ENCODE measurements around the gene DOK6. TPM values are rescaled to one million over a fixed set of nuclear protein-coding genes. Genes with fewer than 3 reads are reported as not detected.

Gene DOK6
- total RNA-seq, 1 donor from 2014 or later, result not detected

DNA sequence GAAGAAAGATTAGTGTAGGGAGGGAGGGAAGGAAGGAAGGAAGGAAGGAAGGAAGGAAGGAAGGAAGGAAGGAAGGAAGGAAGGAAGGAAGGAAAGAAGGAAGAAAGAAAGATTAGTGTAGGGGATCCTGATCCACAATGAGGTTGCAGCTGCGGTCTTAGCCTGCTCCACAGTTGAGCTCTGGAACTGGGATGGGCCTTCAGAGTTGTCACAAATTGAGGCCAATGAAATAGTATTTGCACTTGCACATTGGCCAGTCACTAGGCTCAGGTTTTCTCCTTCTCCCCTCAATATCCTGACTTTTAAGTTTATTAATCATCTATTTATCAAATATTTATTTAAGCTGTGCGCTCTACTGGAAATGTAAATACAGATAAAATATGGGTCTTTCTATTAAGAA is 34.3 kb downstream of the DOK6 start:
- TF ChIP-seq, protein P1, sequence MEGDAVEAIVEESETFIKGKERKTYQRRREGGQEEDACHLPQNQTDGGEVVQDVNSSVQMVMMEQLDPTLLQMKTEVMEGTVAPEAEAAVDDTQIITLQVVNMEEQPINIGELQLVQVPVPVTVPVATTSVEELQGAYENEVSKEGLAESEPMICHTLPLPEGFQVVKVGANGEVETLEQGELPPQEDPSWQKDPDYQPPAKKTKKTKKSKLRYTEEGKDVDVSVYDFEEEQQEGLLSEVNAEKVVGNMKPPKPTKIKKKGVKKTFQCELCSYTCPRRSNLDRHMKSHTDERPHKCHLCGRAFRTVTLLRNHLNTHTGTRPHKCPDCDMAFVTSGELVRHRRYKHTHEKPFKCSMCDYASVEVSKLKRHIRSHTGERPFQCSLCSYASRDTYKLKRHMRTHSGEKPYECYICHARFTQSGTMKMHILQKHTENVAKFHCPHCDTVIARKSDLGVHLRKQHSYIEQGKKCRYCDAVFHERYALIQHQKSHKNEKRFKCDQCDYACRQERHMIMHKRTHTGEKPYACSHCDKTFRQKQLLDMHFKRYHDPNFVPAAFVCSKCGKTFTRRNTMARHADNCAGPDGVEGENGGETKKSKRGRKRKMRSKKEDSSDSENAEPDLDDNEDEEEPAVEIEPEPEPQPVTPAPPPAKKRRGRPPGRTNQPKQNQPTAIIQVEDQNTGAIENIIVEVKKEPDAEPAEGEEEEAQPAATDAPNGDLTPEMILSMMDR (IDR thresholded peaks at IDR 0.05), result no peak
- Histone ChIP-seq H3K36me3 (no peaks in the 10 kb centered on the region), H3K27ac (no peak overlapping the region), H3K9me3 (peaks cover 8 to 15% of the 10 kb centered on the region in 2 donors), H3K4me3 (no peak overlapping the region), H3K4me1 (no peaks in the 10 kb centered on the region), H3K27me3 (no peaks in the 10 kb centered on the region)
- intact Hi-C loops (cut with DNase I), result no loop called here
- no peak for DNase-seq (ENCODE audit: low spot score in 2 of 2)

DNA sequence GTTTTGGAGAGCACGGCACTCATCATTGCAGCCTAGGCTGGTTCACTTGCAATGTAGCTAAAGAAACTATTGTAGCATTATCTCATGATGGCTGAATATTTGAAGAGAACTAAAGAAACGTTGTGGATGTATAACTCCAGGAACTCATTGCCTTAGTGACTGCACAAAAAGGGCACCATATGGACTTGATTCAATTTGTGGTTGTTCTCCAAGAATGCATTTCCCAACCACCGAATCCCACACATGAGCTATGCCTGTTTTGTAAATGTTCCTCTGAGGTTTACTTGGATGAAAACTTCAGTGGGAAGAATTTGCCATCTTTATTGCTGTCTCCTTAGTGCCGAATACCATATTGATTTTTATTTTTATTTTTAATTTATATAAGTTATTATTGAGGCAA is 43.5 kb downstream of the DOK6 start:
- intact Hi-C loops (cut with DNase I), result no loop called here

DNA sequence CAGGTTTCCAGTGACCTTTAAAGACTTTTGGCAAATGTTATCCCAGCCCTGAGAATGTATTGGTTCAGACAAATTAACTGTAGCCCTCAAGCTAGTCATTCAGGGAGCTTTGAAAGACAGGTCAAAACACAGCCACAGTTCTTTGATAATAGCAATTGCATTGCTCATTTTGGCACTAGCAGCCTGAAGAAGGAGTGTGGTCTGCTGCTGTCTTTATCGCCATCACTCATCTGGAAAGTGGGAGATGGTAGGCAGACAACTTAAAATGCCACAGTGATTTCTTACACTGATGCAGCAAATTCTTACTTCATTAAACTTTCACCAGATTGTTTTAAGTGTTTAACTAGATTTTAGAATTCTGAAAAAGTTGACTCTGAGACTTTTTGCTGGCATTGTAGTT is 47.2 kb downstream of the DOK6 start:
- DNase-seq (ENCODE audit: low spot score in 2 of 2), result no peak
- Histone ChIP-seq H3K36me3 (no peaks in the 10 kb centered on the region), H3K9me3 (no peaks in the 10 kb centered on the region), H3K4me3 (no peak overlapping the region), H3K4me1 (no peaks in the 10 kb centered on the region), H3K27me3 (no peaks in the 10 kb centered on the region), H3K27ac (no peak overlapping the region)
- TF ChIP-seq, protein P1 (IDR thresholded peaks at IDR 0.05), result no peak
- intact Hi-C loops (cut with DNase I), result no loop called here

More for the DNA sequence above, 43.5 kb downstream of the DOK6 start:
- Histone ChIP-seq H3K4me1 (no peaks in the 10 kb centered on the region), H3K36me3 (no peaks in the 10 kb centered on the region), H3K27ac (no peak overlapping the region), H3K9me3 (peaks cover 4 to 5% of the 10 kb centered on the region in 2 donors), H3K4me3 (no peak overlapping the region), H3K27me3 (no peaks in the 10 kb centered on the region)
- TF ChIP-seq, protein P1 (IDR thresholded peaks at IDR 0.05), result no peak
- DNase-seq (ENCODE audit: low spot score in 2 of 2), result no peak

DNA sequence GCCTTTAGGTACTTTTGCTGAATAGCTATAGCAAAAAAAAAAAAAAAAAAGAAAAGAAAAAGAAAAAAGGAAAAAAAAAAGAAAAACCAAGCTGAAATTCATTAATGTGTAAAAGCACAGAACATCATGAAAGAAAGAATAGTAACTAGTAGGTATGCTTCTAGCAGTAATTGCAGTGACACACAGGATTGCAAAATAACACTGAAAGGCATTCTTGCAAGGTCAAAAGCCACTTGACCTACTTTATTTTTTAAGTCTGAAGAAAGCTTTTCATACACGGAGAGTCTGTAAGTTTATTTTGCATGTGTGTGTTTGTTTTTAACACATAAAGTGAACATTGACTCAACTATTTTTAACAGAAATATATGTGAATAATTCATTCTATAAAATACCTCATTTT is 54.4 kb downstream of the DOK6 start:
- H3K27me3 ChIP-seq, result no peaks in the 10 kb centered on the region
- H3K4me3 ChIP-seq, result no peak overlapping the region
- no peaks in the 10 kb centered on the region for H3K36me3 ChIP-seq
- TF ChIP-seq, protein P1 (IDR thresholded peaks at IDR 0.05), result no peak
- no peaks in the 10 kb centered on the region for H3K4me1 ChIP-seq
- intact Hi-C loops (cut with DNase I), result no loop called here
- no peak for DNase-seq (ENCODE audit: low spot score in 2 of 2)
- H3K27ac ChIP-seq, result no peak overlapping the region
- H3K9me3 ChIP-seq, result peaks cover 0 to 7% of the 10 kb centered on the region in 2 donors

DNA sequence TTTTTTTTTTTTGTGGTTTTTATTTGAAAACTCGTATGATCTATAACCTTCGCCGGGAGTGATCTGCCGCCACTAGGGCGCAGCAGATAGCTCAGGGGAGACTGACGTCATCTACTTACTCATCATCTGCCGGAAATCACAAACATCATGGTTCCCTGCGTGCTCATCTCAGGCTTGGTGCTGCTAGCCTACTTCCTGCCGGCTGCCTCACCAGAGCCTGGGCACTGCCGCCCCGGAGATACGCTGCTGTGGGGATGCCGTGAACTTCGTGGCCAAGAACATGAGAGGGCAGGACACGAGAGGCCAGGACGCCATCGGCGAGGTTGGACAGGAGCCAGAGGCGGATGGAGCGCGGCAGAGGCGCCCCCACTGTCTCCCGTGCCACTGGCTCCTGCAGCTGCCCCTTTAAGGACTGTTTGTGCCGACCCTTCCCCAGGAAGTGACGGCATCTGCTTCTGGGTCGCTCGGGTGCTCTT is 68.8 kb downstream of the DOK6 start:
- Histone ChIP-seq H3K4me3 (no peak overlapping the region), H3K9me3 (no peaks in the 10 kb centered on the region), H3K4me1 (no peaks in the 10 kb centered on the region), H3K36me3 (no peaks in the 10 kb centered on the region), H3K27me3 (no peaks in the 10 kb centered on the region), H3K27ac (no peak overlapping the region)
- DNase-seq (ENCODE audit: low spot score in 2 of 2), result no peak
- TF ChIP-seq, protein P1 (IDR thresholded peaks at IDR 0.05), result no peak
- intact Hi-C loops (cut with DNase I), result no loop called here

DNA sequence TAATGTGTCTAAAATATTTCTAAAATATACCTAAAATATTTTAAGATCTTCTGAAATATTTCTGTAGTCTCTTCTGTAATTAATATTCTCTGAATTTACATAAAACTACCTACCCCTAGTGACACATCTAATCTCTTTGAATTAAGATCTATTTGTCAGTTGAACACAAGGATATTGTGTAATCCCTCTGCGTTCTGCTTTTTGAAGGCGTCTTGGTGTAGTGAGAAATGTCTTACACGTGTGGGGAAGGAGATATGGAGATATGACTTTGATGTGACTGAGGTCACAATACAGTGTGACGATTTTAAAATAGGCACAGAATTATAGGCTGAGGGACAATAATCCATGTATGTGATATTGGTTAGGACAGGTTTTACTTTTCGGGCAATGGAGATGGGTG is 79.8 kb downstream of the DOK6 start:
- intact Hi-C loops (cut with DNase I), result no loop called here
- TF ChIP-seq, protein P1 (IDR thresholded peaks at IDR 0.05), result no peak
- H3K36me3 ChIP-seq, result no peaks in the 10 kb centered on the region
- no peak overlapping the region for H3K4me3 ChIP-seq
- no peaks in the 10 kb centered on the region for H3K9me3 ChIP-seq
- no peaks in the 10 kb centered on the region for H3K4me1 ChIP-seq
- no peaks in the 10 kb centered on the region for H3K27me3 ChIP-seq
- no peak for DNase-seq (ENCODE audit: low spot score in 2 of 2)
- no peak overlapping the region for H3K27ac ChIP-seq
